T-helper 2 cell treated with Interferon-gamma antibody and Interleukin-4, amounts not matched to agents 5 μg/mL and 100 μg/mL, for 36 hours (primary cell): ENCODE results near the gene MTA2.
A peak's percentile ranks its signal among the peaks of the same experiment; 100 is the strongest.
"Not testable (repeated sequence)": the region's sequence is repeated elsewhere in the genome, so short reads cannot be mapped to it uniquely, and the experiment has no call there.

Experiments
- DNase-seq: peaks from one replicate; pipeline ENCODE4 v3.0.0; 2021; ENCODE audit warnings: low spot score
- H3K27ac Mint-ChIP-seq: one replicate; pipeline ENCODE4 v1.8.0; 2021; ENCODE audit warnings: mild to moderate bottlenecking, mixed read lengths
- H3K27me3 Mint-ChIP-seq: one replicate; pipeline ENCODE4 v1.8.0; 2021; ENCODE audit warnings: low read depth, mixed read lengths
- H3K36me3 Mint-ChIP-seq: one replicate; pipeline ENCODE4 v1.8.0; 2021; ENCODE audit warnings: low read depth, mixed read lengths
- H3K4me1 Mint-ChIP-seq: one replicate; pipeline ENCODE4 v1.8.0; 2021; ENCODE audit warnings: low read depth, mixed read lengths
- H3K4me3 Mint-ChIP-seq: one replicate; pipeline ENCODE4 v1.8.0; 2022; ENCODE audit warnings: mild to moderate bottlenecking, moderate library complexity, mixed read lengths
- H3K9me3 Mint-ChIP-seq: one replicate; pipeline ENCODE4 v1.8.0; 2021; ENCODE audit warnings: mixed read lengths

Gene MTA2

GRCh38 chr11:62558669-62559068 is 43.0 kb downstream of the MTA2 start:
- H3K4me1 Mint-ChIP-seq, result peaks cover 65% of the 10 kb centered on the region
- peak overlapping the region; percentile 5 for H3K4me3 Mint-ChIP-seq
- DNase-seq, result no peak
- peak overlapping the region; percentile 80 for H3K27ac Mint-ChIP-seq
- no peaks in the 10 kb centered on the region for H3K9me3 Mint-ChIP-seq
- peaks cover 46% of the 10 kb centered on the region for H3K36me3 Mint-ChIP-seq
- H3K27me3 Mint-ChIP-seq, result no peaks in the 10 kb centered on the region

GRCh38 chr11:62556875-62557631 is 44.6 kb downstream of the MTA2 start:
- H3K4me1 Mint-ChIP-seq, result peaks cover 77% of the 10 kb centered on the region
- no peaks in the 10 kb centered on the region for H3K9me3 Mint-ChIP-seq
- peaks cover 39% of the 10 kb centered on the region for H3K36me3 Mint-ChIP-seq
- DNase-seq, result peak; percentile 75
- H3K27me3 Mint-ChIP-seq, result no peaks in the 10 kb centered on the region
- peak overlapping the region; percentile 83 for H3K4me3 Mint-ChIP-seq
- peak overlapping the region; percentile 99 for H3K27ac Mint-ChIP-seq

GRCh38 chr11:62556108-62556874 is 45.4 kb downstream of the MTA2 start:
- peaks cover 34% of the 10 kb centered on the region for H3K36me3 Mint-ChIP-seq
- H3K27me3 Mint-ChIP-seq, result no peaks in the 10 kb centered on the region
- peak; percentile 88 for DNase-seq
- H3K9me3 Mint-ChIP-seq, result no peaks in the 10 kb centered on the region
- peak overlapping the region; percentile 83 for H3K4me3 Mint-ChIP-seq
- H3K27ac Mint-ChIP-seq, result peak overlapping the region; percentile 99
- peaks cover 84% of the 10 kb centered on the region for H3K4me1 Mint-ChIP-seq

- Mint-ChIP-seq H3K9me3 (no peaks in the 10 kb centered on the region), H3K4me1 (peaks cover 85% of the 10 kb centered on the region), H3K27ac (peak overlapping the region; percentile 99), H3K27me3 (no peaks in the 10 kb centered on the region), H3K36me3 (peaks cover 28% of the 10 kb centered on the region), H3K4me3 (peak overlapping the region; percentile 83)
- DNase-seq, result peak; percentile 71
These were observed 46.1 kb downstream of the MTA2 start for GRCh38 chr11:62555464-62556107.

- H3K4me3 Mint-ChIP-seq, result peak overlapping the region; percentile 83
These were observed 47.1 kb downstream of the MTA2 start for GRCh38 chr11:62554387-62555167.

GRCh38 chr11:62553839-62554361 is 47.8 kb downstream of the MTA2 start:
- Mint-ChIP-seq H3K36me3 (peaks cover 11% of the 10 kb centered on the region), H3K27ac (peak overlapping the region; percentile 99), H3K4me3 (peak overlapping the region; percentile 83), H3K27me3 (no peaks in the 10 kb centered on the region), H3K4me1 (peaks cover 77% of the 10 kb centered on the region), H3K9me3 (no peaks in the 10 kb centered on the region)
- DNase-seq, result no peak

More at GRCh38 chr11:62554387-62555167, 47.1 kb downstream of the MTA2 start:
- DNase-seq, result no peak
- no peaks in the 10 kb centered on the region for H3K27me3 Mint-ChIP-seq
- no peaks in the 10 kb centered on the region for H3K9me3 Mint-ChIP-seq
- peaks cover 18% of the 10 kb centered on the region for H3K36me3 Mint-ChIP-seq
- H3K4me1 Mint-ChIP-seq, result peaks cover 83% of the 10 kb centered on the region
- H3K27ac Mint-ChIP-seq, result peak overlapping the region; percentile 99

- Mint-ChIP-seq H3K27ac (peak overlapping the region; percentile 99), H3K4me3 (peak overlapping the region; percentile 73), H3K27me3 (no peaks in the 10 kb centered on the region), H3K36me3 (peaks cover 10% of the 10 kb centered on the region), H3K4me1 (peaks cover 77% of the 10 kb centered on the region), H3K9me3 (no peaks in the 10 kb centered on the region)
- peak; percentile 49 for DNase-seq
These were observed 48.4 kb downstream of the MTA2 start for GRCh38 chr11:62553080-62553838.

- Mint-ChIP-seq H3K36me3 (peaks cover 7% of the 10 kb centered on the region), H3K9me3 (no peaks in the 10 kb centered on the region), H3K4me3 (peak overlapping the region; percentile 73), H3K27me3 (peaks cover 3% of the 10 kb centered on the region), H3K4me1 (peaks cover 78% of the 10 kb centered on the region), H3K27ac (peak overlapping the region; percentile 99)
- no peak for DNase-seq
These were observed 49.1 kb downstream of the MTA2 start for GRCh38 chr11:62552485-62553079.

- not testable (repeated sequence) for H3K9me3 Mint-ChIP-seq, H3K4me3 Mint-ChIP-seq, H3K36me3 Mint-ChIP-seq, DNase-seq, H3K27me3 Mint-ChIP-seq
- H3K4me1 Mint-ChIP-seq, result peaks cover 61% of the 10 kb centered on the region
- peak overlapping the region; percentile 99 for H3K27ac Mint-ChIP-seq
These were observed 51.2 kb downstream of the MTA2 start for GRCh38 chr11:62550478-62550877.

GRCh38 chr11:62548545-62549335 is 52.9 kb downstream of the MTA2 start:
- Mint-ChIP-seq H3K4me3 (no peak overlapping the region), H3K27ac (no peak overlapping the region), H3K4me1 (peaks cover 50% of the 10 kb centered on the region), H3K27me3 (peaks cover 6% of the 10 kb centered on the region), H3K9me3 (no peaks in the 10 kb centered on the region), H3K36me3 (peaks cover 6% of the 10 kb centered on the region)
- no peak for DNase-seq

GRCh38 chr11:62547691-62548281 is 53.9 kb downstream of the MTA2 start:
- H3K27ac Mint-ChIP-seq, result peak overlapping the region; percentile 72
- H3K9me3 Mint-ChIP-seq, result no peaks in the 10 kb centered on the region
- H3K36me3 Mint-ChIP-seq, result peaks cover 8% of the 10 kb centered on the region
- peaks cover 6% of the 10 kb centered on the region for H3K27me3 Mint-ChIP-seq
- no peak for DNase-seq
- peaks cover 51% of the 10 kb centered on the region for H3K4me1 Mint-ChIP-seq
- peak overlapping the region; percentile 81 for H3K4me3 Mint-ChIP-seq
